Measurements from ENCODE around the gene TRAF7.
"Not testable (repeated sequence)": the region's sequence is repeated elsewhere in the genome, so short reads cannot be mapped to it uniquely, and the experiment has no call there.

TRAF7 gene

GRCh38 chr16:2122429-2122828 is 33.2 kb upstream of the TRAF7 start:
- no peak for DNase-seq (ENCODE audit: low spot score)

- not testable (repeated sequence) for DNase-seq (ENCODE audit: low spot score)
Observed at GRCh38 chr16:2122934-2123683, 32.5 kb upstream of the TRAF7 start.

- DNase-seq (ENCODE audit: low spot score) = not testable (repeated sequence)
Observed at GRCh38 chr16:2123706-2124376, 31.7 kb upstream of the TRAF7 start.

GRCh38 chr16:2124377-2124693 is 31.2 kb upstream of the TRAF7 start:
- not testable (repeated sequence) for DNase-seq (ENCODE audit: low spot score)

- DNase-seq (ENCODE audit: low spot score) = peak; percentile 47
Observed at GRCh38 chr16:2124694-2125444, 30.7 kb upstream of the TRAF7 start.

- not testable (repeated sequence) for DNase-seq (ENCODE audit: low spot score)
Observed at GRCh38 chr16:2125609-2126008, 30.0 kb upstream of the TRAF7 start.

GRCh38 chr16:2126161-2126743 is 29.3 kb upstream of the TRAF7 start:
- DNase-seq (ENCODE audit: low spot score) = not testable (repeated sequence)

GRCh38 chr16:2126928-2127556 is 28.5 kb upstream of the TRAF7 start:
- not testable (repeated sequence) for DNase-seq (ENCODE audit: low spot score)

GRCh38 chr16:2127630-2128280 is 27.8 kb upstream of the TRAF7 start:
- DNase-seq (ENCODE audit: low spot score) = not testable (repeated sequence)

GRCh38 chr16:2129251-2129650 is 26.3 kb upstream of the TRAF7 start:
- DNase-seq (ENCODE audit: low spot score) = not testable (repeated sequence)

- DNase-seq (ENCODE audit: low spot score) = not testable (repeated sequence)
Observed at GRCh38 chr16:2129890-2130447, 25.6 kb upstream of the TRAF7 start.

GRCh38 chr16:2133797-2134196 is 21.8 kb upstream of the TRAF7 start:
- not testable (repeated sequence) for DNase-seq (ENCODE audit: low spot score)

- DNase-seq (ENCODE audit: low spot score) = not testable (repeated sequence)
Observed at GRCh38 chr16:2135071-2135470, 20.5 kb upstream of the TRAF7 start.

- not testable (repeated sequence) for DNase-seq (ENCODE audit: low spot score)
Observed at GRCh38 chr16:2135770-2136490, 19.7 kb upstream of the TRAF7 start, which contains the start of gene PKD1. Gene PKD1, minus strand, starts transcription at chr16:2135898. Its CDS starts 209 bp downstream, at chr16:2135689.

- DNase-seq (ENCODE audit: low spot score) = no peak
Observed at GRCh38 chr16:2142942-2143877, 12.4 kb upstream of the TRAF7 start.

GRCh38 chr16:2143878-2144485 is 11.6 kb upstream of the TRAF7 start:
- DNase-seq (ENCODE audit: low spot score) = no peak

GRCh38 chr16:2145843-2146242 is 9.7 kb upstream of the TRAF7 start:
- no peak for DNase-seq (ENCODE audit: low spot score)

- no peak for DNase-seq (ENCODE audit: low spot score)
Observed at GRCh38 chr16:2147378-2147777, 8.2 kb upstream of the TRAF7 start.
